Tracheal epithelial cell (primary cell): Measurements from ENCODE around the gene ZNF792. TPM values are rescaled to one million over a fixed set of nuclear protein-coding genes. Genes with fewer than 3 reads are reported as not detected.

Experiments used
- total RNA-seq: library from RNA; depleted of rRNA; stranded (reverse); fragments of >200 nt; gene quantifications from 2 replicates; pipeline ENCODE4 v1.2.1, GENCODE V29; 2014

The ZNF792 gene
- total RNA-seq: 3.4 and 4.1 TPM in 2 replicates

DNA sequence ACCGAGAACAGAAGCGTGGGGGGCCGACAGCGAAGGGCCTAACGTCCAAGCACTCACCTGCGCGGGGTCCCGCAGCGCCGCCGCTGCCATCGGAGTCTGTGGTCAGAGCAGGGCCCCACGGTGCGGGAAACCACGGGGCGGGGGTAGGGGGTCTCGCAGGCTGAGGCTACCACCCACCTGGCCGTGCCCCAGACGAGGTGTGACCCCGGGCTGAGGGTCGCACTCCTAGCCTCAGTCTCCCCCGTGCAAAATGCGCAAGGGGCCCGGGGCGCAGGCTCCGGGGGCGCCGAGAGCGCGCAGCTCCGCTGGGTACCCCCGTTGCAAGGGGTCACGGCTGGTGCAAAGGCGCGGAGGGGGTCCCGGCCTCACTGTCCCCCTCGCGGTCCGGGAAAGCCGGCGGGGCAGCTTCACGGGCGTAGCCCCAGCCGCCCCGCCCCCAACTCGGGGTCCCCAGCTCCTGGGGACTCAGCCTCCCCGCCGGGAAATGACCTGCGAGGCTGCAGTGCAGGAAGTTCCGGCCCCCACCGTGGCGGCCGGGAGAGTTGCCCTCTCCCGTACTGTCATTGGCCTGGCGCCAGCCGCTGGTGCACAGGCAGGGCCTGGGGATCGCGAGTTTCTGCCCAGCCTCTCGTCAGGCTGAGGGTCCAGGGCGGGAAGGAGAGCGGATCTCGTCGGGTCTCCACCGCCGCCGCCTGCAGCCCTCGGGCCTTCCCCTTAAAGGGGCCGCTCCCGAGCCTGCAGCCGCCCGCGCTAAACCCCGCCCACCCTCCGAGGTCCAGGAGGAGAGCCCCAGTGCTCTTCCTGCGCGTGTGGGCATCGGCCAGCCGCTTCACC is at the start of gene ZNF792:
Gene ZNF792 (minus strand): TSS at position 657 of the 834 bp plus-strand sequence. CDS start 567 bp downstream, at position 90.

DNA sequence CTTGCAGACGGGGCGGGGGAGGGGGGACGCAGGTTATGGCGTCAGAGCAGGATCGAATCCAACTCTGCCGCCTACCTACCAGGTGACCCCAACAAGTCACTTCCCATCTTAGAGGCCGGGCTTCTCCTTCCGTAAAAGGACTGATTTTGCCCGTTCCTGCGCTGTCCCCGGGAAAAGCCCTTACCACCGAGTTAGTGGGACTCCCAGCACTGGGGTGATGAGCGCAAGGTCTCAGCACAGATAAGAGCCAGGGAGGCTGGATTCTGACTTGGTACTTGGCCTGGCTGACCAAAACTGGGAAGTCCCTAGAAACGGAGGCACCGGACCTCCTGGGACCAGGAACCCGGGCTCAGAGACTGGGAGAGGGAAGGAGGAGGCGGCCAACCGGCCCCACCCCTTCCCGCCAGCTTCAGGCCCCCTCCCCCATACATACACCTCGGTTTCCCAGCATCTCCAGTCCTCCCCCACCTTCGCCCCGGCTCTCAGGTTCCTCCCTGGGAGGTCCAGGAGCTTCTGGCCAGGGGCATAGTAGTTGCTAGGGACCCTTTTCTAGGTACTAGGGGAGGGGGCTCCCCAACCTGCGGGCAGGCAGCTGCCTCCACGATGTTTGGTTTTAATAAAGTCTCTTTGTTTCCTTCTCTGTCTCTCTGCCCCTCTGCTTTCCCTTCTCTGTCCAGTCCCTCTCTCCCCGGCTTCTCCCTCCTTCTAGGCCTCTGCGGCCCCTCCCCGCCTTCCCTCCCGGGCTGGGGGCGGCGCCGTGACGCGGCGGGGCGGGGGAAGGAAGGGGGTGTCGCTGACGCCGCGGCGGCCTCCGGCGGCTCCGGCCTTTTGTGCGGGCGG is 35.7 kb upstream of the ZNF792 start, which contains the start of gene GRAMD1A:
Gene GRAMD1A (plus strand): TSS at position 826 of the 840 bp plus-strand sequence. CDS start 156 bp downstream, outside the sequence.

GRCh38 chr19:34926685-34927375 is 37.2 kb downstream of the ZNF792 start, which contains the start of gene ZNF30:
Gene ZNF30 (plus strand): TSS chr19:34926903. CDS start chr19:34929948, 3,045 bp downstream.

Other genes with a start within 250 kb of the ZNF792 start
- gene ZNF181, start 230.0 kb downstream of the ZNF792 start, total RNA-seq: 7.2 and 8.5 TPM in 2 replicates
- 1.3 and 1.7 TPM in 2 replicates for gene ZNF599, start 191.0 kb downstream of the ZNF792 start, total RNA-seq
- gene ZNF30, start 37.3 kb downstream of the ZNF792 start, total RNA-seq: 1.7 and 3.2 TPM in 2 replicates
- gene GRAMD1A, start 36.1 kb upstream of the ZNF792 start, total RNA-seq: 14.5 and 15.4 TPM in 2 replicates
- 0.48 TPM in 1 of 2 replicates, not detected in the other for gene SCN1B, start 66.2 kb upstream of the ZNF792 start, total RNA-seq
- 0.72 TPM in 1 of 2 replicates, not detected in the other for gene HPN, start 77.5 kb upstream of the ZNF792 start, total RNA-seq
- gene FXYD3, start 151.6 kb upstream of the ZNF792 start, total RNA-seq: 346 and 846 TPM in 2 replicates
- gene LGI4, start 170.8 kb upstream of the ZNF792 start, total RNA-seq: under 0.01 TPM in 1 of 2 replicates, not detected in the other
- gene FXYD1, start 174.6 kb upstream of the ZNF792 start, total RNA-seq: not detected in 2 replicates
- not detected in 2 replicates for gene FXYD7, start 179.0 kb upstream of the ZNF792 start, total RNA-seq
- 8.2 and 12.8 TPM in 2 replicates for gene FXYD5, start 190.5 kb upstream of the ZNF792 start, total RNA-seq